ENCODE measurements around the gene LSAMP. TPM values are rescaled to one million over a fixed set of nuclear protein-coding genes. Genes with fewer than 3 reads are reported as not detected.

The LSAMP gene
- total RNA-seq, 2 donors from 2014 or later: 1.1 to 5.9 TPM

GRCh38 chr3:116096631-116097030 lies 348.7 kb downstream of the LSAMP start:
- Histone ChIP-seq H3K36me3 (no peaks in the 10 kb centered on the region), H3K9me3 (no peaks in the 10 kb centered on the region), H3K4me1 (no peaks in the 10 kb centered on the region), H3K27ac (no peak overlapping the region), H3K27me3 (no peaks in the 10 kb centered on the region), H3K9ac (ENCODE audit: low read depth in 2 of 2, low read length in 2 of 2) (no peak overlapping the region), H3K4me3 (no peak overlapping the region)
- no peak for TF ChIP-seq CTCF (IDR thresholded peaks at IDR 0.05)
- intact Hi-C loops (cut with DNase I): no loop called here
- DNase-seq: no peak

DNA sequence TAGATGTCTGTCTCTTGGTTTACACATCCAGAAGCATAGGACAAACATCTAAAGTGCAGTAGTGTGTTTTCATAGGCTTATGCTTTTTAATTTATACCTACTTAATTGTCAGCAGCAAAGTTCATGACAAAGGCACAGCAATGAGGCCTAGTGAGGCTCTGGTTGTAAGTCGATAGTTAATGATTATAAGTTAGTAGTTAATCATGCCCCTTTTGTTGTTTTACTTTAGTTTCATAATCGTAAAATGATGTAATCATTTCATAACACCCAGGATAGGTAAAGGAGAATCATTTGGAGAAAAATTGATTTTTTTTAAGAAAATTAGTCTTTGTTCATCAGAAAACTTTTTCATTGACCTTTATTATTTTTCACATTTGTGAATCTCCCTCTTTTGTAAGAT lies 351.9 kb downstream of the LSAMP start:
- TF ChIP-seq CTCF (IDR thresholded peaks at IDR 0.05): no peak
- Histone ChIP-seq H3K9me3 (no peaks in the 10 kb centered on the region), H3K27me3 (no peaks in the 10 kb centered on the region), H3K4me1 (no peaks in the 10 kb centered on the region), H3K27ac (no peak overlapping the region), H3K9ac (ENCODE audit: low read depth in 2 of 2, low read length in 2 of 2) (no peak overlapping the region), H3K4me3 (no peak overlapping the region), H3K36me3 (no peaks in the 10 kb centered on the region)
- no peak for DNase-seq
- intact Hi-C loops (cut with DNase I): no loop called here

- Histone ChIP-seq H3K4me1 (no peaks in the 10 kb centered on the region), H3K27me3 (no peaks in the 10 kb centered on the region), H3K27ac (no peak overlapping the region), H3K36me3 (no peaks in the 10 kb centered on the region), H3K4me3 (no peak overlapping the region), H3K9me3 (no peaks in the 10 kb centered on the region), H3K9ac (ENCODE audit: low read depth in 2 of 2, low read length in 2 of 2) (no peak overlapping the region)
- no peak for TF ChIP-seq CTCF (IDR thresholded peaks at IDR 0.05)
- intact Hi-C loops (cut with DNase I): no loop called here
- no peak for DNase-seq
These were observed 357.9 kb downstream of the LSAMP start for GRCh38 chr3:116087426-116087825.

- no peak for DNase-seq
- no peak overlapping the region for H3K9ac ChIP-seq (ENCODE audit: low read depth in 2 of 2, low read length in 2 of 2)
- TF ChIP-seq CTCF (IDR thresholded peaks at IDR 0.05): no peak
- H3K9me3 ChIP-seq: no peaks in the 10 kb centered on the region
- no peaks in the 10 kb centered on the region for H3K4me1 ChIP-seq
- H3K27ac ChIP-seq: no peak overlapping the region
- no peaks in the 10 kb centered on the region for H3K27me3 ChIP-seq
- H3K36me3 ChIP-seq: no peaks in the 10 kb centered on the region
- intact Hi-C loops (cut with DNase I): no loop called here
- no peak overlapping the region for H3K4me3 ChIP-seq
These were observed 360.1 kb downstream of the LSAMP start for GRCh38 chr3:116084999-116085791.

DNA sequence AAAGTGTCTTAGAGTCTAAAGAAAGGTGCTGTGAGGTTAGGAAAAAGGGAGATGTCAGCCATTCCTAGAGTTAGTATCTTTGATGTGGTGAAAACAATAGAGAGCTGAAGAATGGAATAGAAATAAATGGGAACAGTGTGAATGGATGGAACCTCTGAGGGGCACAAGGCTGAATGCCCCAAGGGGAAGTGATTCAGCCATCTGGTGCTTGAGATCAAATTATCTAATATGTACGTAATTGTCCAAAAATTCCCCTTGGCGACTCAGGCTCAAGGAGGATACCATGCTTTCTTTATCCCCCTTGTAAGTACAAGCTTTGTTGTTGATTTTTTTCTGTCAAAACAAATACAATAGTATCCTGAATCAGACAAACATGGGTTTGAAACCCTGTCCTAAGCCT lies 361.6 kb downstream of the LSAMP start:
- no peak overlapping the region for H3K27ac ChIP-seq
- TF ChIP-seq CTCF (IDR thresholded peaks at IDR 0.05): no peak
- no peaks in the 10 kb centered on the region for H3K27me3 ChIP-seq
- no peaks in the 10 kb centered on the region for H3K36me3 ChIP-seq
- H3K9ac ChIP-seq (ENCODE audit: low read depth in 2 of 2, low read length in 2 of 2): no peak overlapping the region
- intact Hi-C loops (cut with DNase I): no loop called here
- DNase-seq: no peak
- no peaks in the 10 kb centered on the region for H3K4me1 ChIP-seq
- no peaks in the 10 kb centered on the region for H3K9me3 ChIP-seq
- H3K4me3 ChIP-seq: no peak overlapping the region

Measured in colonic mucosa (tissue), 4 donors.